HG03469 (cell line): ENCODE results near the gene TBC1D2.
"Not testable (repeated sequence)": the region's sequence is repeated elsewhere in the genome, so short reads cannot be mapped to it uniquely, and the experiment has no call there.

Experiments
- ATAC-seq: cut with Tn5 transposase; IDR thresholded peaks from one replicate; pipeline ENCODE4 v1.9.1; 2021; ENCODE audit warnings: mild to moderate bottlenecking, moderate library complexity, moderate number of reproducible peaks; ENCODE audit not compliant: unreplicated experiment

TBC1D2 gene

GRCh38 chr9:98191671-98192502 is 63.6 kb downstream of the TBC1D2 start:
- ATAC-seq: no peak

GRCh38 chr9:98191181-98191608 is 64.3 kb downstream of the TBC1D2 start:
- ATAC-seq: no peak

- ATAC-seq: no peak
Observed at GRCh38 chr9:98190757-98191105, 64.7 kb downstream of the TBC1D2 start.

- no peak for ATAC-seq
Observed at GRCh38 chr9:98189412-98189811, 66.0 kb downstream of the TBC1D2 start.

GRCh38 chr9:98187926-98188325 is 67.5 kb downstream of the TBC1D2 start:
- ATAC-seq: no peak

GRCh38 chr9:98186236-98186635 is 69.2 kb downstream of the TBC1D2 start:
- ATAC-seq: no peak

GRCh38 chr9:98185611-98186171 is 69.8 kb downstream of the TBC1D2 start:
- ATAC-seq: no peak

- no peak for ATAC-seq
Observed at GRCh38 chr9:98185021-98185567, 70.4 kb downstream of the TBC1D2 start.

- ATAC-seq: no peak
Observed at GRCh38 chr9:98184326-98184725, 71.1 kb downstream of the TBC1D2 start.

GRCh38 chr9:98182889-98183599 is 72.4 kb downstream of the TBC1D2 start:
- no peak for ATAC-seq

- no peak for ATAC-seq
Observed at GRCh38 chr9:98182069-98182820, 73.2 kb downstream of the TBC1D2 start.

GRCh38 chr9:98181746-98182068 is 73.7 kb downstream of the TBC1D2 start:
- ATAC-seq: no peak

GRCh38 chr9:98180996-98181395 is 74.5 kb downstream of the TBC1D2 start:
- ATAC-seq: no peak

GRCh38 chr9:98178874-98179850 is 76.3 kb downstream of the TBC1D2 start:
- no peak for ATAC-seq

- ATAC-seq: no peak
Observed at GRCh38 chr9:98176391-98177259, 78.8 kb downstream of the TBC1D2 start.

GRCh38 chr9:98175762-98176161 is 79.7 kb downstream of the TBC1D2 start:
- no peak for ATAC-seq

- no peak for ATAC-seq
Observed at GRCh38 chr9:98175028-98175569, 80.3 kb downstream of the TBC1D2 start.

GRCh38 chr9:98174502-98174918 is 80.9 kb downstream of the TBC1D2 start:
- ATAC-seq: not testable (repeated sequence)

- no peak for ATAC-seq
Observed at GRCh38 chr9:98173181-98173580, 82.3 kb downstream of the TBC1D2 start.
